ENCODE data around the gene NAALADL1.

GRCh38 chr11:65051398-65051858, 6.9 kb downstream of the NAALADL1 start:
- no peak for TF ChIP-seq CTCF (IDR thresholded peaks at IDR 0.05)
- no peak for TF ChIP-seq POLR2AphosphoS5 (IDR thresholded peaks at IDR 0.05)
- no peak for TF ChIP-seq POLR2A (IDR thresholded peaks at IDR 0.05)

Data from sigmoid colon (tissue), 4 donors.